NT2/D1 (cell line): Measurements from ENCODE around the gene CTAG1A.
"Not testable (repeated sequence)": the region's sequence is repeated elsewhere in the genome, so short reads cannot be mapped to it uniquely, and the experiment has no call there.

Experiments
- DNase-seq: peaks from one replicate; pipeline ENCODE4 v3.0.0-alpha.2; 2011; ENCODE audit warnings: low read depth, low spot score
- H3K27me3 ChIP-seq: 2 replicates; pipeline ENCODE4 v1.6.0; 2011; ENCODE audit warnings: mild to moderate bottlenecking; ENCODE audit not compliant: insufficient read length, insufficient read depth
- H3K36me3 ChIP-seq: 2 replicates; pipeline ENCODE4 v1.6.1; 2011; ENCODE audit warnings: mild to moderate bottlenecking, low read length, mixed read lengths; ENCODE audit not compliant: insufficient read depth, insufficient read length
- H3K4me1 ChIP-seq: 2 replicates; pipeline ENCODE4 v1.5.1; 2011; ENCODE audit not compliant: insufficient read depth, insufficient read length
- H3K4me3 ChIP-seq: 2 replicates; pipeline ENCODE4 v1.5.1; 2011; ENCODE audit warnings: low read depth; ENCODE audit not compliant: insufficient read length
- H3K9ac ChIP-seq: 2 replicates; pipeline ENCODE4 v1.6.0; 2011; ENCODE audit warnings: low read depth; ENCODE audit not compliant: insufficient read length
- H3K9me3 ChIP-seq: 2 replicates; pipeline ENCODE4 v1.5.1; 2011; ENCODE audit warnings: mild to moderate bottlenecking, low read length; ENCODE audit not compliant: insufficient read depth
- SUZ12 ChIP-seq: IDR thresholded peaks from 2 replicates; pipeline ENCODE4 v1.6.1; 2011; ENCODE audit not compliant: insufficient read length, insufficient read depth; ENCODE audit errors: extremely low read depth
- YY1 ChIP-seq: IDR thresholded peaks from 2 replicates; pipeline ENCODE4 v1.6.1; 2011; ENCODE audit not compliant: insufficient read length, insufficient read depth
- ZNF274 ChIP-seq: IDR thresholded peaks from 2 replicates; pipeline ENCODE4 v1.6.1; 2011; ENCODE audit warnings: mild to moderate bottlenecking, low read depth, low read length

CTAG1A gene

DNA sequence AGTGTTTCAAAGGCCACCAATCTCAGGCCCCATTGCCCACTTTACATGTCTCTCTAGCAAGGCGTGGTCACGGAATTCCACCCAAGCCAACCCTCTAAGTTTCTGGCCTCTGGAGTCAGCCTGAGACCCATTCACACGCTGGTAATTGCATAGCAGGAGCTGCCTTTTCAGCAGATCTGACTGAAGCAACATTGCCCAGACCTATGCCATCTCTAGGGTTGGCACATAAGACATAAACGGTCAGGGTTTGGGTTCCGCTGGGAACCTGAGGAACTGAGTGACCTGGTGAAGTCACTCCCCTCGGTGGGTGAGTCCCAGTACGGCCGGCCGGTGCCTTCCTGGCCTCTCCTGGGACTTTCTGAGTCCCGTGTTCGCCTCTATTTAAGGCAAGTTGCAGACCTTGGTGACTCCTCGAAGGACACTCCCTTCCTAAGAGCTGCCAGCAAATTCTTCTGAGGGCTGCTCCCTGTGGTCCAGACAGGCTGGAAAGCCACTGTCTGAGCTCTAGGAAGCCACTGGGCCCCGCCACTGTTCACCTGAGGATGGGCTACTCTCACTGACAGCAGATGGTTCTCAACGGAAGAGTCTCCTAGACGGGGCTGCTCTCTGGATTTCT is 15.9 kb downstream of the CTAG1A start:
- peaks cover 13% of the 10 kb centered on the region; the same call in 1 of the 2 replicates for H3K9me3 ChIP-seq
- DNase-seq: no peak
- H3K9ac ChIP-seq: no peak overlapping the region
- H3K27me3 ChIP-seq: no peaks in the 10 kb centered on the region
- H3K36me3 ChIP-seq: no peaks in the 10 kb centered on the region
- no peak overlapping the region for H3K4me3 ChIP-seq
- no peak for TF ChIP-seq ZNF274
- TF ChIP-seq SUZ12: no peak
- TF ChIP-seq YY1: no peak
- H3K4me1 ChIP-seq: no peaks in the 10 kb centered on the region

GRCh38 chrX:154602226-154602625 is 17.3 kb downstream of the CTAG1A start:
- Histone ChIP-seq H3K36me3 (no peaks in the 10 kb centered on the region), H3K9ac (no peak overlapping the region), H3K4me1 (no peaks in the 10 kb centered on the region), H3K4me3 (no peak overlapping the region), H3K9me3 (peaks cover 7% of the 10 kb centered on the region; the same call in 1 of the 2 replicates), H3K27me3 (no peaks in the 10 kb centered on the region)
- TF ChIP-seq SUZ12 (no peak), YY1 (no peak)
- no peak for DNase-seq

DNA sequence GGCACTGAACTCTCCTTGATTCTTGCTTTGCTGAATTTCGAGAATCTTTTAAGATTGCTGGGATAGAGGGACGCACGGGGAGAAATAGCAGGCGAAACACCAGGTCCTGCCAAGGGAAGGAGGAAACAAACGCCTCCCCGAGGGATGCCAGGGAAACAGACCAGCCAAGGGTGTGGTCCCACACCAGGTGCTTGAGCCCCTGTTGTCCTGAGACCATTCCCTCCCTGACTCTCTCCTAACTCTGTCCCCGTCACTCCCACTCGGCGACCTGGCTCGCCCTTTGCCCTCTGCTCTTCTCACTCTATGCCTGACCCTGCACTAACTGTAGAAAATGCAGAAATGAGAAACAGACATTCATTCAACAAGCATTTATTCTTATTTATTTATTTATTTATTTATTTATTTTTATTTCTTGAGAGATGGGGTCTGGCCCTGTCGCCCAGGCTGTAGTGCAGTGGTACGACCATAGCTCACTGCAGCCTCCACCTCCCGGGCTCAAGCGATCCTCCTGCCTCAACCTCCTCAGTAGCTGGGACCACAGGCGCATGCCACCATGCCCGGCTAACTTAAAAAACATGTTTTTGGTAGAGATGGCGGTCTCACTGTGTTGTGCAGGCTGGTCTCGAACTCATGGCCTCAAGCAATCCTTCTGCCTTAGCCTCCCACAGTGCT is 18.0 kb downstream of the CTAG1A start:
- DNase-seq: no peak
- Histone ChIP-seq H3K36me3 (no peaks in the 10 kb centered on the region), H3K9ac (no peak overlapping the region), H3K4me1 (no peaks in the 10 kb centered on the region), H3K9me3 (0 out of 2 replicates have a peak, but pooled peaks cover under 1% of the 10 kb centered on the region), H3K4me3 (no peak overlapping the region), H3K27me3 (no peaks in the 10 kb centered on the region)
- TF ChIP-seq ZNF274 (no peak), SUZ12 (no peak), YY1 (no peak)

DNA sequence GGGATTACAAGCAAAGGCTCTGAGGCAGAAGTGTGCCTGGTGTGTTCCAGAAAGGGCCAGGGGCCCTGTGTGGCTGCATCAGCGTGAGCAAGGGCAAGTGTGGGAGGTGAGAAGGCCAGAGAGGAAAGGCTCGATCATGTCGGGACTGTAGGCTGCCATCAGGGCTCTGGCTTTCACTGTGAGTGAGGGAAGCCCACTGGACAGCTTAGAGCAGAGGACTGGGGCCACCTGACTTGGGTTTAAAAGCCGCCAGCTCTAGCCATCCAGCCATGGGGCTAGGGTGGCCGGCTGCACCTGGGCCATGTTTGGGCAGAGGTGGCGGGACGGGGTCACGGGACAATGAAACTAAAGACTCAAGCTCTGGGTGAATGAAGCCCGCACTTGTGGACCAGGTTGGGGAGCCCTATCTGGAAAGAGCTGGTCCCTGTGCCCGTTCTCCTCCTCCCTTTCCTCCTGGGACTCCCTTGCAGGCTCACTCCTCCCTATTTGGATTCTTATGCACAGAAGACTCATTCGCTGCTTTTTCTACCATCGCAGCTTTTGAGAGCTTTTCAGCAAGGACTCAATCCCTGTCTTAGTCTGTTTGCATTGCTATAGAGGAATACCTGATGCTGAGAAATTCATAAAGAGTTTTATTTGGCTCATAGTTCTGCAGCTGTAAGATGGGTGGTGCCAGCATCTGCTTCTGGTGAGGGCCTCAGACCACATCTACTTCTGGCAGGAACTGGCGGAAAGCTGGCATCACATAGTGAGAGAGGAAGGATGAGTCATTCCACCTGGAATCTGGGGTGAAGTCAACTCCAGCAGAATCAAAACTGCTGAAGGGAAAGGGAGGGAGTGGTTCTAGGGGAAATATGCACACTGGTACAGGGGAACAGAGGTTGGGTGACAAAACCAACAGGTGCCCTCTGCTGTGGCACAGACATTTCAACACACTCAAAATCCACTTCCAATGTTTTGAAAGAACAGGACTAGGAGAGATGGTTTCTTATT is 18.8 kb downstream of the CTAG1A start:
- Histone ChIP-seq H3K27me3 (no peaks in the 10 kb centered on the region), H3K9ac (no peak overlapping the region), H3K4me3 (no peak overlapping the region), H3K9me3 (no peaks in the 10 kb centered on the region), H3K36me3 (no peaks in the 10 kb centered on the region), H3K4me1 (no peaks in the 10 kb centered on the region)
- TF ChIP-seq YY1 (no peak), SUZ12 (no peak), ZNF274 (no peak)
- DNase-seq: no peak

DNA sequence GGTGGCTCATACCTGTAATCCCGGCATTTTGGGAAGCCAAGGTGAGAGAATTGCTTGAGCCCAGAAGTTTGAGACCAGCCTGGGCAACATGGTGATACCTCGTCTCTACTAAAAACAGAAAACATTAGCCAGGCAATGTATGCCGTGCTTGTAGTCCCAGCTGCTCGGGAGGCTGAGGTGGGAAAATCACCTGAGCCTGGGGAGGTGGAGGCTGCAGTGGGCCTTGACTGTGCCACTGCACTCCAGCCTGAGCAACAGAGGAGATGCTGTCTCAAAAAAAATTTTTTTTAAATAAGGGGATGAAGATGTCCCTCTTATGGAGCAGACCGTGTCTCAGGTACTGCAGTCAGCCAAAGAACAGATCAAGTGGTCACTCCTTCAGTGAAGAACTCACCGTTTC is 20.6 kb downstream of the CTAG1A start:
- no peak overlapping the region for H3K9ac ChIP-seq
- H3K27me3 ChIP-seq: no peaks in the 10 kb centered on the region
- H3K4me3 ChIP-seq: no peak overlapping the region
- no peaks in the 10 kb centered on the region for H3K4me1 ChIP-seq
- no peaks in the 10 kb centered on the region for H3K36me3 ChIP-seq
- H3K9me3 ChIP-seq: no peaks in the 10 kb centered on the region
- DNase-seq: no peak
- TF ChIP-seq YY1: no peak
- TF ChIP-seq SUZ12: no peak
- TF ChIP-seq ZNF274: no peak

GRCh38 chrX:154607370-154607769 is 22.4 kb downstream of the CTAG1A start:
- H3K27me3 ChIP-seq: no peaks in the 10 kb centered on the region
- no peak overlapping the region for H3K9ac ChIP-seq
- no peak overlapping the region for H3K4me3 ChIP-seq
- H3K36me3 ChIP-seq: no peaks in the 10 kb centered on the region
- H3K4me1 ChIP-seq: no peaks in the 10 kb centered on the region
- TF ChIP-seq ZNF274: no peak
- no peak for DNase-seq
- H3K9me3 ChIP-seq: no peaks in the 10 kb centered on the region

DNA sequence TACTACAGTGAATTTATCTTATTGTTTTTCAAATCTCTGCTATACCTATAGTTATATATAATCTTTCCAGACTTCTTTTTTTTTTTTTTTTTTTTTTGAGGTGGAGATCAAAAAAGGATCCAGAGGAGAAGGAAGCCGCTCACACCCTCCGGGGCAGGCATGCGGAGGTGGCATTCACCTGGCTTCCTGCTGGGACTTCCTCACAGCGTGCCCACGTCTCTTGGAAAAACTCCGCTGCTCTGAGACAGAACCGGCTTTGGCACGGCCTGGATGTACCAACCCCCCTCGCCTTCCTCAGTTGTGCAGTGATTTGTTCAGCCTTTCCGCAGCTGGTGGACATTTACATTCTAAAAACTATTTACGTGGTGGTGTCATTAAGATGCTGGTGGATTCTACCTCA is 23.0 kb downstream of the CTAG1A start:
- not testable (repeated sequence) for H3K4me3 ChIP-seq

GRCh38 chrX:154608823-154609222 is 23.9 kb downstream of the CTAG1A start:
- H3K36me3 ChIP-seq, H3K9me3 ChIP-seq, H3K4me3 ChIP-seq, DNase-seq, H3K9ac ChIP-seq, H3K4me1 ChIP-seq, H3K27me3 ChIP-seq: not testable (repeated sequence)

More for the DNA sequence above, 23.0 kb downstream of the CTAG1A start:
- not testable (repeated sequence) for DNase-seq, H3K9ac ChIP-seq, H3K9me3 ChIP-seq, H3K36me3 ChIP-seq, H3K27me3 ChIP-seq, H3K4me1 ChIP-seq

- not testable (repeated sequence) for H3K9ac ChIP-seq, H3K36me3 ChIP-seq, H3K9me3 ChIP-seq, H3K27me3 ChIP-seq, H3K4me3 ChIP-seq, H3K4me1 ChIP-seq, DNase-seq
Observed at GRCh38 chrX:154611146-154611545, 26.2 kb downstream of the CTAG1A start.

- H3K9me3 ChIP-seq, H3K27me3 ChIP-seq, DNase-seq: not testable (repeated sequence)
Observed at GRCh38 chrX:154613586-154613985, 28.7 kb downstream of the CTAG1A start.

More at GRCh38 chrX:154613586-154613985, 28.7 kb downstream of the CTAG1A start:
- H3K9ac ChIP-seq, H3K4me1 ChIP-seq, H3K4me3 ChIP-seq, H3K36me3 ChIP-seq: not testable (repeated sequence)
